Astrocyte of the cerebellum (primary cell): ENCODE data around the gene PNPT1.
"Not testable (repeated sequence)": the region's sequence is repeated elsewhere in the genome, so short reads cannot be mapped to it uniquely, and the experiment has no call there.

Experiments used
- DNase-seq: peaks from one replicate; pipeline ENCODE4 v3.0.0-alpha.2; 2011; ENCODE audit warnings: low read depth
- H3K4me3 ChIP-seq: 2 replicates; pipeline ENCODE4 v1.5.1; 2011; ENCODE audit warnings: mild to moderate bottlenecking, low read depth, low read length, moderate library complexity
- in situ Hi-C: cut with HindIII; loops from 2 replicates; pipeline ENCODE4 v1.10.0; 2017; ENCODE audit warnings: low sequenced_read_pairs
- TF ChIP-seq, protein P1 (sequence below): IDR thresholded peaks from 2 replicates; pipeline ENCODE4 v1.5.1; 2012; ENCODE audit warnings: low read length, low read depth, moderate library complexity, mild to moderate bottlenecking; ENCODE audit errors: missing control alignments

The PNPT1 gene

DNA sequence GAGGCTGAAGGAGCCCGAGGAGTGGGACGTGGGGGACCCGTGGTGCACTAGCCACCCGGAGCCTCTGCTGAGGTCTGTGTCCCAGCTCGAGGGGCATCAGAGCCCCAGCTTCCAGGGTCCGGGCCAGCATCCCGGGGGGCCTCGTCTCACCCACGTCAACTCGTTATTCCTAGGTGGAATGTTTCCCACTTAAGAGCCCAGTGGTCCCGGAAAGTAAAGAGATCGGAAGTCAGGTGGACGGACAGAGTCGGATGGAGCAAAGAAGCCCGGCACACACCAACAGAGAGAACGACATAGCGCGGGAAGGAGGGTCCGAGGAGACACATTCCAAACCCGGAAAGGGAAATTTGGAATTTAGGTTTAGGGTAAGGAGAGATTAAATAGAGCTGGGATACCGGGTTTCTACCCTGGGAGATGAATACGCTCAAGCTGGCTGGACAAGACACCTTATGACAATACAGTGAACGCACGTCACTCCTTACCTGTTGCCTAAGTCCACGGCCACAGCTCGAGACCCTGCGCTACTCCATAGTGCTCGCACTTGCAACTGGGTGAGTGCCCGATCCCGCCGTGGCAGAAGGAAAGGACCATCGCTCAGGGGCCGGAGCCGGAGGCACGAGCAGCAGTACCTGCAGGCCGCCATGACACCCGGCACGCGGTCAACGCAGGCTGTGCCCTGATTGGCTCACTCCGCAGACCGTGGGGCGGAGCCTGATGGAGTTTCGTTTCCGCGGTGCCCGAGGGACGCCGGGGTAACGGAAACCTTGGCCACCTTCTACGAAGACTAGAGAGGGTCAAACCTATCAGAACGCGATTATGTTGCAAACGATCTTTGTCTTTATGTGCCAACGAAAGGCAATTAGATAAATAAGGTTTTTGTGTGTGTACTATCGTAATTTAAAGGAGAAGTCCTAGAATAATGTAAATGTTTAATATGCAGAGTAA lies at the start of gene PNPT1:
TSS of gene PNPT1 (minus strand) at position 664 of the 945 bp plus-strand sequence. CDS start at position 643, 21 bp downstream.
- peak; percentile 81 for DNase-seq
- in situ Hi-C loops = no loop called here
- TF ChIP-seq, protein P1, sequence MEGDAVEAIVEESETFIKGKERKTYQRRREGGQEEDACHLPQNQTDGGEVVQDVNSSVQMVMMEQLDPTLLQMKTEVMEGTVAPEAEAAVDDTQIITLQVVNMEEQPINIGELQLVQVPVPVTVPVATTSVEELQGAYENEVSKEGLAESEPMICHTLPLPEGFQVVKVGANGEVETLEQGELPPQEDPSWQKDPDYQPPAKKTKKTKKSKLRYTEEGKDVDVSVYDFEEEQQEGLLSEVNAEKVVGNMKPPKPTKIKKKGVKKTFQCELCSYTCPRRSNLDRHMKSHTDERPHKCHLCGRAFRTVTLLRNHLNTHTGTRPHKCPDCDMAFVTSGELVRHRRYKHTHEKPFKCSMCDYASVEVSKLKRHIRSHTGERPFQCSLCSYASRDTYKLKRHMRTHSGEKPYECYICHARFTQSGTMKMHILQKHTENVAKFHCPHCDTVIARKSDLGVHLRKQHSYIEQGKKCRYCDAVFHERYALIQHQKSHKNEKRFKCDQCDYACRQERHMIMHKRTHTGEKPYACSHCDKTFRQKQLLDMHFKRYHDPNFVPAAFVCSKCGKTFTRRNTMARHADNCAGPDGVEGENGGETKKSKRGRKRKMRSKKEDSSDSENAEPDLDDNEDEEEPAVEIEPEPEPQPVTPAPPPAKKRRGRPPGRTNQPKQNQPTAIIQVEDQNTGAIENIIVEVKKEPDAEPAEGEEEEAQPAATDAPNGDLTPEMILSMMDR = no peak
- peak within 1 kb of the TSS; percentile 94 for H3K4me3 ChIP-seq

DNA sequence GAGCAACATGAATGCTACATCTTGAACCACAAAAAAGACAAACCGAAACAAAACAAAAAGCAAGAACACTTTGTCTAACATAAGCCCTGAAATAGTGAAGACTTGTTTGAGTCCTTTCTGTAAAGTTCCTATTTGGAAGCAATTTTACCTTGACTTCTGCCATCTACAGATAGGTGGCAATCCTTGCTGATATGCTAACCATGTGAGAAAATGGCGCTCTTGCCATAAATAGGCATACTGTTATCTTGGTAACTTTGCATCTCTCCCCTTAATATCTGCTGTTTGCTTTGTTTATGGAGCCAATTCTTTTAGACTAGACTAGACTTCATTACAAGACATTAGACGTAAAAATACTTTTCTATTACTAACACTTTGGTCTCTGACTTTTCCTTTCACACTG lies 49.4 kb upstream of the PNPT1 start:
- H3K4me3 ChIP-seq = no peak overlapping the region
- in situ Hi-C loops = no loop called here
- TF ChIP-seq, protein P1 = no peak
- DNase-seq = no peak

DNA sequence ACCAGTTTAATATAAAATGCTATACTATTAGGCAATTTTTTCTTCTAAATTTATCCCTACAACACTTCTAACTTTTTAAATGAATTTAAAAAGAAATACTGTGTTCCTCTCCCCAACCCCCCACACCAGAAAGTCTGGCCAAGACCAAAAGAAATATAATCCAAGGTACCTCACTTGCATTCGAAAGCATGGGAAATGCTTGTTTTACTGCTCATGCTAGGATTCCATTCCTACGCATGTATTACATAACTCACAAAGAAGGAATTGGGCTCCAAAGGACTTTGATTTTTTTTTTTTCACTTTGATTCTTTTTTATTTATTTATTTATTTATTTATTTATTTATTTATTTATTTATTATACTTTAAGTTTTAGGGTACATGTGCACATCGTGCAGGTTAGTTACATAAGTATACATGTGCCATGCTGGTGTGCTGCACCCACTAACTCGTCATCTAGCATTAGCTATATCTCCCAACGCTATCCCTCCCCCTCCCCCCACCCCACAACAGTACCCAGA lies 42.4 kb upstream of the PNPT1 start:
- DNase-seq, H3K4me3 ChIP-seq, in situ Hi-C loops: not testable (repeated sequence)

DNA sequence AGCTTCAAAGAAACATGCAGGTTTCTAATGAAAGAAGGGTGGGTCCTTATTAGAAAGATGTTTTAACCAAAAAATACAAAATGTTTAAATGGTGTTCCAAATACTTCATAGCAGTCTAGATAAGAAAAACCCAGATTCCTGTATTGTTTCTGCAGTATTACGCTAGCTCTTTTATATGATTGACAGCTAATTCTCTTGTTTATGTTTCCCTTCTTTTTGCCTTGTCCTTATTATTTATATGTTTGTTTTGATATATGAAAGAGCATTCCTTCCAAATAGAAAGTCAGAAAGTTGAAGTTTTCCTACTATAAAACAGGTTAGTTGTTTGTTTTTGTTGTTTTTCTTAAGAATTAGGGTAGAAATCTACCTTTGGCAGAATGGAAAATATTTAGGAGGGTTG lies 41.1 kb upstream of the PNPT1 start:
- TF ChIP-seq, protein P1 = no peak
- in situ Hi-C loops = no loop called here
- no peak for DNase-seq
- no peak overlapping the region for H3K4me3 ChIP-seq

DNA sequence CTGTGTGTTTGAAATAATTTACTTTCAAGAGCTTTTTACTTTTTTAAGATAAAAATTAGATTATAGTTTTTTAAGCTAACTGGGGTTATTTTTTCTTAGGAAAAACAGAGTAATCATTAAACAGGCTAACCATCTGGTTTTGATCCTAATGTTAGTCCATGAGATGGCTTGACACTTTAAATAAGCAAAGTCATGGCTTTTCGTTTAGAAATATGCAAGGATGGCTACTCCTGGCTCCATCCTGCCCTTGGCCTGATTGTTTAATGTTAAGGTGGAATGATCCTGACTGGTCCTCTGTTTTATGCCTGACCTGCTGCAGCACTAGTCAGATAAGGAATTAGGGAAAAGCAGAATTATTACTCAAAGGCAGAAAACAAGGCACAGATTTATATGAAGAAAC lies 39.7 kb upstream of the PNPT1 start:
- in situ Hi-C loops = no loop called here
- DNase-seq = no peak
- H3K4me3 ChIP-seq = no peak overlapping the region
- TF ChIP-seq, protein P1 = no peak

DNA sequence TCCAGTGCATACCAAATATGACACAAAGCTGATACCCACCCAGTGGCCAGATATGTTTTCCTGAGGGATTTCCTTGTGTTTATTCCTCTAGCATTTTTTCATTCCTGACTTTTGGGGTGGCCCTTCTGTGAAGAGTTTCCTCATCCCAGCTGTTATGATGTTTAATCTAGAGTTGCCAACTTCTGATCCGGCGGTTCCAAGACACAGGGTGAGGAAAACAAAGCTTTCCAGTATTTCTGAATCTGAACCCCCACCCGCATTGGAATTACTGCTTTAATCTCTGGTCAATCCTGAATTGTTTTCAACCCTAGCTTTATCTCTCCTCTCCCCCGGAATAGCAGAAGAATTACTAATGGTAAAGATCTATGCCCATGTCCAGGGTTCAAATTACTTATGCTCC lies 39.2 kb upstream of the PNPT1 start:
- H3K4me3 ChIP-seq = no peak overlapping the region
- TF ChIP-seq, protein P1 = no peak
- no peak for DNase-seq
- in situ Hi-C loops = no loop called here

DNA sequence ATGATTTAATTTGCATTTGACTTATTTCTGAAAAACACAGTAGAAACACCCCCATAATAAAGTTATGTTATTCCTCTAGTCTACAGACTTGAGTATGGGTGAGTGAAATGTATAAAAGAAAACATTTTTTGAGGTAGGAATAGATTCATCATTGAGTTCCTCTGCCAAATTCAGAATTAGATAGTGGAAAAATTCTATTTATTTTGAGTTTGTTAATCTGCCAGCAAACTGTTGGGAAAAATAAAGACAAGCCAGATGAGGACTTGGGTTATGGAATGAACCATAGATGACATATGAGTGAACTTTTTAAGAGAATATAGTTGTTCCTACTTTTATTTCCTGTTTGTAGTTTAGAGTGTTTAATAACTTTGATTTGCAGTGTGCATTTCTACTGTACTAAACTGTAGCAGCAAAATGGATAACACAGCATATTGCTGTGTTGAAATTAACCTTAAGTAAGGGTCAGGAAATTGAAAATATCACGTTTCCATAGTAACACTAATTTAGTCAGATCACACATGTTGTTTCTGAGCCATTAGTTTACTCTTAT lies 35.6 kb upstream of the PNPT1 start:
- no peak for DNase-seq
- in situ Hi-C loops = no loop called here
- TF ChIP-seq, protein P1 = no peak

More for the DNA sequence above, 35.6 kb upstream of the PNPT1 start:
- no peak overlapping the region for H3K4me3 ChIP-seq
